Lower leg skin (tissue), 4 donors: ENCODE measurements around the gene SPATA3. TPM values are rescaled to one million over a fixed set of nuclear protein-coding genes. Genes with fewer than 3 reads are reported as not detected.
A peak's percentile ranks its signal among the peaks of the same experiment; 100 is the strongest.

Source experiments
- DNase-seq, 2 donors: peaks; one replicate each; pipeline ENCODE4 v3.0.0-alpha.2; 2019; ENCODE audit warnings: low spot score in 2 of 2
- H3K4me3 ChIP-seq: fragments of 200-600 bp; sonication (generic); 2 replicates; pipeline ENCODE4 v1.5.1; 2017; ENCODE audit warnings: mild to moderate bottlenecking, low read depth; ENCODE audit not compliant: poor library complexity, severe bottlenecking
- CTCF ChIP-seq, 3 donors: fragments of 450-650 bp; IDR thresholded peaks; one replicate each; pipeline ENCODE4 v1.5.1; 2016; ENCODE audit warnings: antibody characterized with exemption in 3 of 3, mild to moderate bottlenecking in 3 of 3, moderate library complexity in 2 of 3
- POLR2A ChIP-seq, 2 donors: fragments of 450-650 bp; IDR thresholded peaks; one replicate each; pipeline ENCODE4 v1.6.1; 2016 to 2017; ENCODE audit warnings: antibody characterized with exemption in 2 of 2, mild to moderate bottlenecking in 1 of 2, moderate library complexity in 1 of 2
- WGBS, 2 donors: methylation state at CpG; one replicate each; pipeline ENCODE4 v1.1.5; 2018; 5-methylcytosine and 5-hydroxymethylcytosine counted together
- intact Hi-C: fragments of 100-400 bp; cut with DNase I; formaldehyde crosslinking; loops from one replicate; pipeline ENCODE4 v1.15.0; 2023; ENCODE audit warnings: low total_unique reads
- total RNA-seq, 4 donors: library from RNA; depleted of rRNA; stranded (reverse); fragments of >200 nt; gene quantifications; one replicate each; pipeline ENCODE4 v1.1.0, GENCODE V29; 2016

Gene SPATA3
- total RNA-seq, 4 donors from 2014 or later, result 0.25 TPM; not detected in 3

- intact Hi-C loops, result no loop called here
- TF ChIP-seq POLR2A (IDR thresholded peaks at IDR 0.05) (no peak), CTCF (IDR thresholded peaks at IDR 0.05) (peak in 1 of 3 donors; percentile 21)
These were observed 44.0 kb downstream of the SPATA3 start for GRCh38 chr2:231039821-231040364.

GRCh38 chr2:231041061-231041689, 45.3 kb downstream of the SPATA3 start:
- no peak for TF ChIP-seq POLR2A (IDR thresholded peaks at IDR 0.05)
- no peak for TF ChIP-seq CTCF (IDR thresholded peaks at IDR 0.05)
- 72 to 74% methylated on average over 8 of the region's 8 CpGs for WGBS, 2 donors
- DNase-seq, result no peak
- H3K4me3 ChIP-seq, result no peak overlapping the region
- intact Hi-C loops, result no loop called here

More at GRCh38 chr2:231039821-231040364, 44.0 kb downstream of the SPATA3 start:
- no peak overlapping the region for H3K4me3 ChIP-seq
- WGBS, 2 donors, result 79 to 80% methylated on average over 8 of the region's 8 CpGs
- no peak for DNase-seq

GRCh38 chr2:231043796-231044195, 47.9 kb downstream of the SPATA3 start:
- 84 to 91% methylated on average over 4 of the region's 4 CpGs for WGBS, 2 donors
- intact Hi-C loops, result no loop called here
- TF ChIP-seq CTCF (IDR thresholded peaks at IDR 0.05) (no peak), POLR2A (IDR thresholded peaks at IDR 0.05) (no peak)
- no peak for DNase-seq
- no peak overlapping the region for H3K4me3 ChIP-seq

GRCh38 chr2:231046916-231047273, 51.0 kb downstream of the SPATA3 start:
- WGBS, 2 donors, result 79 to 83% methylated on average over 5 of the region's 5 CpGs
- intact Hi-C loops, result no loop called here
- DNase-seq, result no peak
- no peak for TF ChIP-seq POLR2A (IDR thresholded peaks at IDR 0.05)
- TF ChIP-seq CTCF (IDR thresholded peaks at IDR 0.05), result no peak
- H3K4me3 ChIP-seq, result no peak overlapping the region

- intact Hi-C loops, result no loop called here
- no peak for DNase-seq
- no peak for TF ChIP-seq CTCF (IDR thresholded peaks at IDR 0.05)
- TF ChIP-seq POLR2A (IDR thresholded peaks at IDR 0.05), result no peak
- no peak overlapping the region for H3K4me3 ChIP-seq
- WGBS, 2 donors, result 77 to 80% methylated on average over 8 of the region's 8 CpGs
These were observed 51.5 kb downstream of the SPATA3 start for GRCh38 chr2:231047274-231047922.
